ENCODE data around the gene ANKRD49.

DNA sequence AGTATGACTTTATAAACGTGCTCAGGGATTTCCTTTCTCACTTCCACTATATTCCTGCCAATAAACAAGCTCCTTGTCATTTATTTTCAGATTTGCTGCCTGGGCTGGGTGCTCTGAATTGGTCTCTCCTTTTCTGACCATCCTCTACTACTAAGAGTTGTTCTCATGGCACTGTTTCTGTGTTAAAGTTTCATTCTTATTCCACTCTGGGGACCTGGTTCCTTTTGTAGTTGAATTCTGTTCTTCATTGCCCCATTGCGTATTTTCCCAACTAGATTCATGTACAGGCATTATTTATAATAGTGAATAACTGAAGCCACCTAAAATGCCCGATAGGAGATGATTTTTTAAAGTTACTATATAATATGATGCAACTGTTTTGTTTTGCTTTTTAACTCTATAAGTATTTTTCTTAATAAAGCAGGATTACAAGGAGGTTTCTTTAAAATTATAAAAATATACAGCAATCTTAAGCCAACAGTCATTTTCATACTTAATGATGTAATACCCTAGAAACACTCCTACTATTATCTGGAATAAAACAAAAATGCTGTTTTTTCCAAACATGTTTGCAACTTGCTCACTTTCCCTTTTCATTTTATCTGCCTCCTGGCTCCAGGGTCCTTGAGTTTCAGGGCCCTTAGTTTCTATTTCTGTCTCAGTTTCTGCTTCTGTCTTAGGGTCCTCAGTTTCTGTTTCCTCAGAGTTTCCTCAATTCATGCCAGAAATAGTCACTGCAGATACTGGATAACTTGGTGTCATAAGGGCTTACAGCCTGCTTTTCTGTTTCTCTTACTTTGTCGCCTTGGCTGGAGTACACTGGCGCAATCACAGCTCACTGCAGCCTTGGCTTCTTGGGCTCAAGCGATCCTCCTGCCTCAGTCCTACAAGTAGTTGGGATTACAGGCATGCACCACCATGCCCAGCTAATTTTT lies 40.2 kb downstream of the ANKRD49 start:
- TF ChIP-seq FOXM1 (IDR thresholded peaks at IDR 0.05; ENCODE audit: low read depth, low read length) (no peak), IRF4 (IDR thresholded peaks at IDR 0.05; ENCODE audit: low read depth, low read length) (no peak), FOS (IDR thresholded peaks at IDR 0.05; ENCODE audit: borderline replicate concordance, extremely low read depth, insufficient read length) (no peak), JUND (IDR thresholded peaks at IDR 0.05; ENCODE audit: low read depth, low read length) (no peak), EGR1 (IDR thresholded peaks at IDR 0.05; ENCODE audit: borderline replicate concordance in 1 of 2, low read depth in 2 of 2, low read length in 2 of 2) (no peak), CREB1 (IDR thresholded peaks at IDR 0.05; ENCODE audit: low read depth) (no peak), POLR2AphosphoS5 (IDR thresholded peaks at IDR 0.05; ENCODE audit: low read length) (no peak), EZH2 (IDR thresholded peaks at IDR 0.05; ENCODE audit: borderline replicate concordance, control insufficient read depth, low read depth, low read length) (no peak), TCF7 (IDR thresholded peaks at IDR 0.05; ENCODE audit: borderline replicate concordance) (no peak), POLR2A (IDR thresholded peaks at IDR 0.05; ENCODE audit: low read depth, low read length) (no peak)
- TF ChIP-seq, protein P1, sequence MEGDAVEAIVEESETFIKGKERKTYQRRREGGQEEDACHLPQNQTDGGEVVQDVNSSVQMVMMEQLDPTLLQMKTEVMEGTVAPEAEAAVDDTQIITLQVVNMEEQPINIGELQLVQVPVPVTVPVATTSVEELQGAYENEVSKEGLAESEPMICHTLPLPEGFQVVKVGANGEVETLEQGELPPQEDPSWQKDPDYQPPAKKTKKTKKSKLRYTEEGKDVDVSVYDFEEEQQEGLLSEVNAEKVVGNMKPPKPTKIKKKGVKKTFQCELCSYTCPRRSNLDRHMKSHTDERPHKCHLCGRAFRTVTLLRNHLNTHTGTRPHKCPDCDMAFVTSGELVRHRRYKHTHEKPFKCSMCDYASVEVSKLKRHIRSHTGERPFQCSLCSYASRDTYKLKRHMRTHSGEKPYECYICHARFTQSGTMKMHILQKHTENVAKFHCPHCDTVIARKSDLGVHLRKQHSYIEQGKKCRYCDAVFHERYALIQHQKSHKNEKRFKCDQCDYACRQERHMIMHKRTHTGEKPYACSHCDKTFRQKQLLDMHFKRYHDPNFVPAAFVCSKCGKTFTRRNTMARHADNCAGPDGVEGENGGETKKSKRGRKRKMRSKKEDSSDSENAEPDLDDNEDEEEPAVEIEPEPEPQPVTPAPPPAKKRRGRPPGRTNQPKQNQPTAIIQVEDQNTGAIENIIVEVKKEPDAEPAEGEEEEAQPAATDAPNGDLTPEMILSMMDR (IDR thresholded peaks at IDR 0.05 in 2 of 3, conservative IDR thresholded peaks at IDR 0.05 in 1 of 3; ENCODE audit: control insufficient read depth in 2 of 3, extremely low read depth in 1 of 3, insufficient read depth in 1 of 3, low read depth in 3 of 3, low read length in 3 of 3) = no peak
- TF ChIP-seq, protein P2, sequence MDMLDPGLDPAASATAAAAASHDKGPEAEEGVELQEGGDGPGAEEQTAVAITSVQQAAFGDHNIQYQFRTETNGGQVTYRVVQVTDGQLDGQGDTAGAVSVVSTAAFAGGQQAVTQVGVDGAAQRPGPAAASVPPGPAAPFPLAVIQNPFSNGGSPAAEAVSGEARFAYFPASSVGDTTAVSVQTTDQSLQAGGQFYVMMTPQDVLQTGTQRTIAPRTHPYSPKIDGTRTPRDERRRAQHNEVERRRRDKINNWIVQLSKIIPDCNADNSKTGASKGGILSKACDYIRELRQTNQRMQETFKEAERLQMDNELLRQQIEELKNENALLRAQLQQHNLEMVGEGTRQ (IDR thresholded peaks at IDR 0.05; ENCODE audit: borderline replicate concordance, low read depth, low read length) = no peak

Data from GM12878 (cell line).